GF-D8 (cell line): Measurements from ENCODE around the gene RNF144A.

Experiments
- DNase-seq: peaks from one replicate; lab custom pipeline; 2025; lab: John Stamatoyannopoulos, UW

The RNF144A gene

GRCh38 chr2:7044253-7045250 lies 127.3 kb downstream of the RNF144A start:
- DNase-seq: no peak

- DNase-seq: no peak
Observed at GRCh38 chr2:7045601-7046590, 128.7 kb downstream of the RNF144A start.

- no peak for DNase-seq
Observed at GRCh38 chr2:7047661-7048060, 130.4 kb downstream of the RNF144A start.

GRCh38 chr2:7048762-7049294 lies 131.6 kb downstream of the RNF144A start:
- DNase-seq: no peak

GRCh38 chr2:7052404-7052803 lies 135.2 kb downstream of the RNF144A start:
- DNase-seq: no peak

GRCh38 chr2:7053650-7054265 lies 136.5 kb downstream of the RNF144A start:
- no peak for DNase-seq

GRCh38 chr2:7057865-7058400 lies 140.7 kb downstream of the RNF144A start:
- peak; percentile 40 for DNase-seq

GRCh38 chr2:7060156-7060555 lies 142.9 kb downstream of the RNF144A start:
- no peak for DNase-seq

- no peak for DNase-seq
Observed at GRCh38 chr2:7060631-7061449, 143.6 kb downstream of the RNF144A start.

- no peak for DNase-seq
Observed at GRCh38 chr2:7061450-7061789, 144.2 kb downstream of the RNF144A start.

- DNase-seq: no peak
Observed at GRCh38 chr2:7061921-7062320, 144.7 kb downstream of the RNF144A start.

- no peak for DNase-seq
Observed at GRCh38 chr2:7063789-7064188, 146.6 kb downstream of the RNF144A start.

GRCh38 chr2:7068457-7068856 lies 151.2 kb downstream of the RNF144A start:
- DNase-seq: no peak

GRCh38 chr2:7070483-7070882 lies 153.3 kb downstream of the RNF144A start:
- DNase-seq: no peak

GRCh38 chr2:7071154-7071553 lies 153.9 kb downstream of the RNF144A start:
- no peak for DNase-seq

GRCh38 chr2:7071916-7072556 lies 154.8 kb downstream of the RNF144A start:
- peak; percentile 33 for DNase-seq

GRCh38 chr2:7073901-7074300 lies 156.7 kb downstream of the RNF144A start:
- no peak for DNase-seq

- DNase-seq: no peak
Observed at GRCh38 chr2:7075834-7076233, 158.6 kb downstream of the RNF144A start.

GRCh38 chr2:7077660-7078267 lies 160.6 kb downstream of the RNF144A start:
- no peak for DNase-seq
